Esophagus muscularis mucosa (tissue), 3 donors: ENCODE results near the gene DNAJB12.

Experiments
- EP300 ChIP-seq: sonication (generic); formaldehyde crosslinking; IDR thresholded peaks from one replicate; pipeline ENCODE4 v1.6.1; 2017; ENCODE audit warnings: antibody characterized with exemption
- POLR2A ChIP-seq: fragments of 450-650 bp; IDR thresholded peaks from one replicate; pipeline ENCODE4 v1.6.1; 2017; ENCODE audit warnings: antibody characterized with exemption, moderate library complexity, mild to moderate bottlenecking, low read depth
- POLR2AphosphoS5 ChIP-seq, 2 donors: sonication (generic); formaldehyde crosslinking; IDR thresholded peaks; one replicate each; pipeline ENCODE4 v1.6.1; 2017; ENCODE audit warnings: antibody characterized with exemption in 2 of 2

DNA sequence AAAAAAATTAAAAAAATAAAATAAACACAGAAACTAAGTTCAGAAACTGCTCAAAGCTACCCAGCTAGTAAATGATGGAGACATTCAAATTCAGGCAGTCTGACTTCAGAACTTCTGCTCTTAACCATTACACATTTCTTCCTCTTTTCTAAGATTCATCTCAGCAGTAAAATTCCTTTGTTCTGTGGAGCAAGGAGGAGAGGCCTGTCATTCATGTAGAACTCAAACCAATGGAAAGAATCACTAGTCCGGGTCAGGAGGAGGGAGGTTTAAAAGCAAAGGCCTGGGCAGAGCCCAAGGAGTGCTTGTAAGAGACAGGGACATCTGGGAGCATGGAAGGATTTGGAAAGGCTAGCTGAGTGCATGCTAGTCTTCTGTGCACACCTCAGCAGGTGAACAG lies 37.9 kb upstream of the DNAJB12 start:
- TF ChIP-seq POLR2A (no peak), EP300 (no peak), POLR2AphosphoS5 (IDR thresholded peaks at IDR 0.05) (no peak)
